ENCODE results near the gene PTPRN2.

The PTPRN2 gene

GRCh38 chr7:158093156-158093796 lies 494.3 kb downstream of the PTPRN2 start:
- TF ChIP-seq, protein P1, sequence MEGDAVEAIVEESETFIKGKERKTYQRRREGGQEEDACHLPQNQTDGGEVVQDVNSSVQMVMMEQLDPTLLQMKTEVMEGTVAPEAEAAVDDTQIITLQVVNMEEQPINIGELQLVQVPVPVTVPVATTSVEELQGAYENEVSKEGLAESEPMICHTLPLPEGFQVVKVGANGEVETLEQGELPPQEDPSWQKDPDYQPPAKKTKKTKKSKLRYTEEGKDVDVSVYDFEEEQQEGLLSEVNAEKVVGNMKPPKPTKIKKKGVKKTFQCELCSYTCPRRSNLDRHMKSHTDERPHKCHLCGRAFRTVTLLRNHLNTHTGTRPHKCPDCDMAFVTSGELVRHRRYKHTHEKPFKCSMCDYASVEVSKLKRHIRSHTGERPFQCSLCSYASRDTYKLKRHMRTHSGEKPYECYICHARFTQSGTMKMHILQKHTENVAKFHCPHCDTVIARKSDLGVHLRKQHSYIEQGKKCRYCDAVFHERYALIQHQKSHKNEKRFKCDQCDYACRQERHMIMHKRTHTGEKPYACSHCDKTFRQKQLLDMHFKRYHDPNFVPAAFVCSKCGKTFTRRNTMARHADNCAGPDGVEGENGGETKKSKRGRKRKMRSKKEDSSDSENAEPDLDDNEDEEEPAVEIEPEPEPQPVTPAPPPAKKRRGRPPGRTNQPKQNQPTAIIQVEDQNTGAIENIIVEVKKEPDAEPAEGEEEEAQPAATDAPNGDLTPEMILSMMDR (IDR thresholded peaks at IDR 0.05), result no peak
- DNase-seq (ENCODE audit: low spot score), result no peak
- no peak overlapping the region for H3K4me3 ChIP-seq
- H3K27ac ChIP-seq, result no peak overlapping the region

DNA sequence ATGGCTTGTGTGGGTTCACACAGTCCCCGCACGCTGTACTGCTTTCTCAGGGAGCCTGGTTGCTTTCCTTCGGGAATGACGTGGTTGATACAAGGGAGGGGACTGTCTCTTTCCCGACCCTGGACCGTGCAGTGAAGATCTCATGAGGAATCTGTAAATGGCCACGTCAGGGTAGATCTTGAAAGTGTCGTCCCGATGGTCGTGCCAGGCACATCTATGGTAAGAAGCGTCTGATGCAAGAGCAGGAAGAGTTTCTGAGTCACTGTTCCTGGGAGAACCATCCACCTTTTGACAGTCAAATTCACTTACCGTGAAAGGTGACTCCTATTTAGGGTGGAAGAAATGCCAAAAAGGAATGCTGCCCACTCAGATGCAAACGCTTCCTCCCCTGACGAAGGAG lies 500.4 kb downstream of the PTPRN2 start:
- Histone ChIP-seq H3K4me3 (no peak overlapping the region), H3K27ac (no peak overlapping the region)
- no peak for DNase-seq (ENCODE audit: low spot score)
- TF ChIP-seq, protein P1 (IDR thresholded peaks at IDR 0.05), result no peak

DNA sequence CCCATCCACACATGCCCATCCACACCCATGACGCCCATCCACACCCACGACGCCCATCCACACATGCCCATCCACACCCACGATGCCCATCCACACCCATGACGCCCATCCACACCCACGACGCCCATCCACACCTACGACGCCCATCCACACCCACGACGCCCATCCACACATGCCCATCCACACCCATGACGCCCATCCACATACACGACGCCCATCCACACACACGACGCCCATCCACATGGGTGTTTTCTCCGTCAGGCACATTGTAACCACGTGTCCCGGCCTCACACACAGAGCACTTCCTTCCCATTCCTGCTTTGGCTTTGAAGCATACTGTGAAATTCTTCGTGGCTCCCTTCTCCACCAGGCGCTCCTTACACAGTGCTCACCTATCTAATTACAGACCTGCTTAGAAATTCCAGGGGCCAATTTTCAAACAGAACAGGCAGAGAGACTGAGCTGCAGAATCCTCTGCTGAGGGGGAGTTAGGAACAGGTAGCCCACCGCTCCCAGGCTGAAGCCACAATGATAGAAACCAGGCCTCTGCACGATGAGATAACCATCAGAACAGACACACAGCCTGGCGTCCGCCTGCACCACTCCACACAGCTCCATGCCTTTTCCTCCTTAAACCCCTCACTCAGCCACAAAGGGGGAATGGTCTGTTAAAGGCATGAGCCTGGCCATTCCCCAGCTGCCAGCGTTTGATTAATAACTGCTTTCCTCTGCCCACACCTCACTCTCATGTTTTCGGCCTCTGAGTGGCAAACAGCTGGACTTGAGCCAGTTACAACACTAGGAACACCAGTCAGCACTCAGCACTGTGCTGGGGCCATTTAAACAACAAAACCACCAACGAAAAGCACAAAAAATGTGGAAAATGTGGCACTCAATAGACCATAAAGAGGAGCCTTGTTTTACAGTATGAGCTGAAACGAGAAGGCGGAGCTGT lies 501.6 kb downstream of the PTPRN2 start:
- TF ChIP-seq, protein P1 (IDR thresholded peaks at IDR 0.05), result no peak
- DNase-seq (ENCODE audit: low spot score), result no peak
- Histone ChIP-seq H3K27ac (no peak overlapping the region), H3K4me3 (no peak overlapping the region)

DNA sequence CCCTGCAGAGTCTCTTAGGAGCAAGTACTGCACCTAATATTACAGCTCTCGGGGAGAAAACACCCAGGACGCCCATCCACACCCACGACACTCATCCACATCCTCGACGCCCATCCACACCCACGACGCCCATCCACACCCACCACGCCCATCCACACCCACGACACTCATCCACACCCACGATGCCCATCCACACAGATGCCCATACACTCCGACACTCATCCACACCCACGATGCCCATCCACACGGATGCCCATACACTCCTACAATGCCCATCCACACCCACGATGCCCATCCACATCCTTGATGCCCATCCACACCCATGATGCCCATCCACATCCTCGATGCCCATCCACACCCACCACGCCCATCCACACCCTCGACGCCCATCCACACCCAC lies 503.1 kb downstream of the PTPRN2 start:
- no peak for DNase-seq (ENCODE audit: low spot score)
- TF ChIP-seq, protein P1 (IDR thresholded peaks at IDR 0.05), result no peak
- Histone ChIP-seq H3K27ac (no peak overlapping the region), H3K4me3 (no peak overlapping the region)

DNA sequence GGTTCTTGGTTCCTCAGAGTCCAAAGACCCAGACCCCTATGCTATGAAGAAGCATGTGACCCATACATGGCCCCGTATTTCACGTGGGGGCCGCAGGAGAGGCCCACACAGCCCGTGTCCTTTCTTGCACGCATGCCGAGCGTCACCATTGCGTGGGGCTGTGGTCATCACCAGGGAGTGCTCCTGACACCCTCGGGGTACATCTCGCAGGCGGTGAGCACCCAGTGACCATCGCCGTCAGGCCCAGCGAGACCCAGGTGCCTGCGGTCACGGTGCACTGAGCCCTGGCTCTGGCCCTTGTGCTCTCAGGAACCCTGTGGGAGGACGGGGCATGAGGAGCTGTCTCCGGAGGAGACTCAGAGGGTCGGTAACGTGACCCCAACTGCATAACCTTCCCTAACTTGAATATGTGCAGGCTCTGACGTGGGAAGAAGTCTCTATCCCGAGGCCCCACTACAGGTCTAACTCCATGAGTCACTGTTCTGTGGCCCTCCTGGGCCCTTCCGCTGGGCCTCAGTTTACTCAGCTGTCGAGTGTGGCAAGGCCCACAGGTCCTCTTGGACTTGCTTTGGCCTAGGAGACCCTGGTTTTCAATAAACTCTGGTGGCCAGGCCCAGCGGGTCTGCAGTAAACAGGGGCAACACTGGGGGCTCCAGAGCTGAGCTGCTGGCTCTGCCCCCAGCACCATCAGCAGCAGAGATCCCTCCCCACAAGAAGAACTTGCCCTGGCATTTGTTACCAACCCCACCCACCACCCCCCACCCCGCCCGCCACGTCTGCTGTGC lies 503.9 kb downstream of the PTPRN2 start:
- DNase-seq (ENCODE audit: low spot score), result no peak
- H3K4me3 ChIP-seq, result no peak overlapping the region

GRCh38 chr7:158082761-158083160 lies 504.9 kb downstream of the PTPRN2 start:
- H3K4me3 ChIP-seq, result no peak overlapping the region
- TF ChIP-seq, protein P1 (IDR thresholded peaks at IDR 0.05), result no peak
- no peak for DNase-seq (ENCODE audit: low spot score)
- H3K27ac ChIP-seq, result no peak overlapping the region

More for the DNA sequence above, 503.9 kb downstream of the PTPRN2 start:
- no peak overlapping the region for H3K27ac ChIP-seq
- TF ChIP-seq, protein P1 (IDR thresholded peaks at IDR 0.05), result no peak
